HAP-1 (cell line): ENCODE results near the gene GINS2.

ENCODE experiments used
- DNase-seq, 2 experiments: peaks; one replicate each; pipeline ENCODE4 v3.0.0-alpha.2; 2016 to 2020; ENCODE audit warnings: low spot score in 2 of 2
- H3K27me3 ChIP-seq: fragments of 250-450 bp; sonication (Bioruptor Pico); 2 replicates; pipeline ENCODE4 v1.5.1; 2020; ENCODE audit warnings: low read depth, mild to moderate bottlenecking, moderate library complexity
- H3K36me3 ChIP-seq: fragments of 250-450 bp; sonication (Bioruptor Pico); replicated peaks from 2 replicates; pipeline ENCODE4 v1.5.1; 2020; ENCODE audit warnings: mild to moderate bottlenecking
- H3K4me1 ChIP-seq: fragments of 250-450 bp; sonication (Bioruptor Pico); 2 replicates; pipeline ENCODE4 v1.5.1; 2020; ENCODE audit warnings: mild to moderate bottlenecking
- H3K4me3 ChIP-seq: fragments of 250-450 bp; sonication (Bioruptor Pico); 2 replicates; pipeline ENCODE4 v1.5.1; 2020; ENCODE audit warnings: mild to moderate bottlenecking, moderate library complexity
- H3K9me3 ChIP-seq: fragments of 250-450 bp; sonication (Bioruptor Pico); 2 replicates; pipeline ENCODE4 v1.5.1; 2020; ENCODE audit warnings: mild to moderate bottlenecking, moderate library complexity
- in situ Hi-C: fragments of 300-500 bp; cut with MboI; formaldehyde crosslinking; loops from 3 replicates; pipeline ENCODE4 v1.14.3; 2020; ENCODE audit warnings: low sequenced_read_pairs, inconsistent platforms, mixed read lengths

The GINS2 gene

GRCh38 chr16:85709766-85710585 lies 21.2 kb upstream of the GINS2 start:
- in situ Hi-C loops = no loop called here
- Histone ChIP-seq H3K4me3 (no peak overlapping the region), H3K27me3 (no peaks in the 10 kb centered on the region), H3K36me3 (no peaks in the 10 kb centered on the region), H3K9me3 (no peaks in the 10 kb centered on the region), H3K4me1 (no peaks in the 10 kb centered on the region)
- no peak for DNase-seq

GRCh38 chr16:85708338-85708737 lies 19.6 kb upstream of the GINS2 start:
- Histone ChIP-seq H3K4me3 (no peak overlapping the region), H3K9me3 (no peaks in the 10 kb centered on the region), H3K4me1 (no peaks in the 10 kb centered on the region), H3K27me3 (no peaks in the 10 kb centered on the region), H3K36me3 (no peaks in the 10 kb centered on the region)
- in situ Hi-C loops = no loop called here
- DNase-seq = no peak

GRCh38 chr16:85707528-85708095 lies 18.9 kb upstream of the GINS2 start:
- Histone ChIP-seq H3K4me1 (no peaks in the 10 kb centered on the region), H3K36me3 (no peaks in the 10 kb centered on the region), H3K9me3 (no peaks in the 10 kb centered on the region), H3K4me3 (no peak overlapping the region), H3K27me3 (no peaks in the 10 kb centered on the region)
- in situ Hi-C loops = no loop called here
- DNase-seq = no peak

DNA sequence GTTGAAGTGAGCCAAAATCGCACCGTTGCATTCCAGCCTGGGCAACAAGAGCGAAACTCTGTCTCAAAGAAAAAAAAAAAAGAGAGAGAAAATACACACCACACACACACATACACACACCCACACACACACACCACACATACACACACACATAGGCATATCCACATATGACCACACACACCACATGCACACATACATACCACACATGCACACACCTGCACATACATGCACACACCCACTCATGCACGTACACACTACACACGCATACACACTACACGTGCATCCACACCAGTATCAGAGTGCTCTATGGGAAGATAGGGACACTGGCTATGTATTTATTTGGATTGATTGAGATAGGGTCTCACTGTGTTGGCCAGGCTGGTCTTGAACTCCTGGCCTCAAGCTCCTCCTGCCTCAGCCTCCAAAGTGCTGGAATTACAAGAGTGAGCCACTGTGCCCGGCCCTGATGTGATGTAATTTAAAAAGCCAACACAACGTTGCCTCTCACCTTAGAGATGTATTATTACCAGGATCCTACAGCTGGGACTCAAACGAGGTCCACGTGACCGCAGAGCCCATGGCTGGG lies 17.8 kb upstream of the GINS2 start:
- in situ Hi-C loops = no loop called here
- Histone ChIP-seq H3K36me3 (no peaks in the 10 kb centered on the region), H3K27me3 (no peaks in the 10 kb centered on the region)

GRCh38 chr16:85704900-85705846 lies 16.4 kb upstream of the GINS2 start:
- H3K9me3 ChIP-seq = no peaks in the 10 kb centered on the region
- no peak for DNase-seq
- no peaks in the 10 kb centered on the region for H3K27me3 ChIP-seq
- in situ Hi-C loops = no loop called here
- no peaks in the 10 kb centered on the region for H3K36me3 ChIP-seq
- H3K4me3 ChIP-seq = no peak overlapping the region
- H3K4me1 ChIP-seq = no peaks in the 10 kb centered on the region

More for the DNA sequence above, 17.8 kb upstream of the GINS2 start:
- Histone ChIP-seq H3K4me1 (no peaks in the 10 kb centered on the region), H3K4me3 (no peak overlapping the region), H3K9me3 (no peaks in the 10 kb centered on the region)
- no peak for DNase-seq

GRCh38 chr16:85704011-85704410 lies 15.3 kb upstream of the GINS2 start:
- Histone ChIP-seq H3K4me3 (no peak overlapping the region), H3K4me1 (no peaks in the 10 kb centered on the region), H3K9me3 (no peaks in the 10 kb centered on the region), H3K27me3 (no peaks in the 10 kb centered on the region), H3K36me3 (no peaks in the 10 kb centered on the region)
- in situ Hi-C loops = no loop called here
- DNase-seq = no peak

DNA sequence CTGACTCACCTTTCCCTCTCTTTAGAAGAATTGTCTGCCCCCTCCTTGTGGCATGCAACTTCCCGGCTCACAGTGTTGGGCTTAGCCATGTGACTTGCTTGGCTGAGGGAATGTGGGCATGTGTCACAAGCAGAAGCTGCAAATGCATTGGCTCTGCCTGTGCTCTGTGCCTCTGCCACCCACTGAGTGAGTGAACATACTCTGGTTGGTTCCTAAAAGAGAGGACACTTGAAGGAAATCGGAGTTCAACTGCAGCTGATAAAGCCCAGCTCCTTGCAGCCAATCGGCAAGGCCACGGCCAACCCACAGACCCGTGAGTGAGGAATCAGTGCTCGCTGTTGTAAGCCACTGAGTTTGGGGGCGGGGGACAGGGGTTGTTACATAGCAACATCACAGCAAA lies 10.9 kb upstream of the GINS2 start:
- no peaks in the 10 kb centered on the region for H3K36me3 ChIP-seq
- H3K9me3 ChIP-seq = no peaks in the 10 kb centered on the region
- peaks cover 3% of the 10 kb centered on the region; the same call in 1 of the 2 replicates for H3K27me3 ChIP-seq
- H3K4me1 ChIP-seq = no peaks in the 10 kb centered on the region; the same call in 1 of the 2 replicates
- in situ Hi-C loops = no loop called here
- no peak for DNase-seq
- H3K4me3 ChIP-seq = no peak overlapping the region

DNA sequence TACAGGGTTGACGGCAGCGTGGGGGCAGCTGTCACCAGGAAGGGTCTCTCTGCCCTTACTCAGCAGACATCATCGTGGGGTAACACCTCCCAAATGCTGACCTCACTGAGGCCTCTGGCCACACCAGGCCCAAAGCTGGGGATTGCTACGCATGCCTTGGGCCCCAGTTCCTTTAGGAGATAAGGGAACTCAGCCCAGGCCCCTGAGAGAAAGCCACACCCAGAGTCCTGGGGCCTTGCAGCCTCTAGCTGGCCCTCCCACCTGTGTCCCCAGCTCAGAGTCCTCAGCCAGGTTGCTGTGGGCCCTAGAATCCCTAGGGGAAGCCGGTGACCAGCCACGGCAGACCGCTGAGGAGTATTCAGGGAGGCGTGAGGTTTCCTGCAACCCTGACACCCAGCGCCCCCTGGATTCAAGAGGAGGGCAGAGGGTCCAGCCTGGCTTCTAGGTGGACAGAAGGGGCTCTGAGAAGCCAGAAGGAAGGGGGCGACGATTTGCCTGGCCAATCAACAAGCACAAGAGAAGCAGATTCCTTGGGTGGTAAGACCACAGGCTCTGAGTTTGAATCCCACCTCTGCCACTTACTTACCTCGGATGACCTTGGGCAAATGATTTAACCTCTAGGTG lies 10.3 kb upstream of the GINS2 start:
- H3K4me3 ChIP-seq = no peak overlapping the region
- DNase-seq = no peak
- no peaks in the 10 kb centered on the region; the same call in 1 of the 2 replicates for H3K4me1 ChIP-seq
- H3K36me3 ChIP-seq = no peaks in the 10 kb centered on the region
- in situ Hi-C loops = no loop called here
- peaks cover 3% of the 10 kb centered on the region; the same call in 1 of the 2 replicates for H3K27me3 ChIP-seq
- H3K9me3 ChIP-seq = no peaks in the 10 kb centered on the region

DNA sequence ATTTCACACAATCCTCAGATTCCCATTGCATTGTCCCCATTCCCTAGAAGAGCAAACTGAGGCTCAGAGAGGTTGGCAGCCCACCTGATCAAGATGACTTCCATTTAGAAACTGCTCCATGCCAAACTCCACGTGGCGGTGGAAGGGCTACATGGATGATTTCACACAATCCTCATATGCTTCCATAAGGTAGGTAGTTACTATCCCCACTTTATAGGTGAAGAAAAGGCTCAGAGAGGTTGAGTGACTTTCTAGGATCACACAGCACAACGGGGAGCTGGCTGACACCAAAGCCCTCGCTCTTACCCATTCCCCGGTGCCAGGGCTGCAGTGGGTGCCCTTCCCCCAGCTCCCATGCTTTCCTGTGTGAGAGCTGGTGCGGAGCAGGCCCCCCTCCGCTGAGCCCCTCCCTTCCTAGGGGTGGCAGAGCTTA lies 9.7 kb upstream of the GINS2 start:
- no peaks in the 10 kb centered on the region for H3K9me3 ChIP-seq
- in situ Hi-C loops = no loop called here
- H3K27me3 ChIP-seq = peaks cover 3% of the 10 kb centered on the region; the same call in 1 of the 2 replicates
- no peaks in the 10 kb centered on the region; the same call in 1 of the 2 replicates for H3K4me1 ChIP-seq
- H3K4me3 ChIP-seq = no peak overlapping the region
- no peak for DNase-seq
- no peaks in the 10 kb centered on the region for H3K36me3 ChIP-seq

- H3K9me3 ChIP-seq = no peaks in the 10 kb centered on the region
- DNase-seq = no peak
- in situ Hi-C loops = no loop called here
- peaks cover 3% of the 10 kb centered on the region; the same call in 1 of the 2 replicates for H3K27me3 ChIP-seq
- no peak overlapping the region for H3K4me3 ChIP-seq
- no peaks in the 10 kb centered on the region for H3K36me3 ChIP-seq
- no peaks in the 10 kb centered on the region; the same call in 1 of the 2 replicates for H3K4me1 ChIP-seq
Measured at GRCh38 chr16:85697431-85697830, 8.7 kb upstream of the GINS2 start.

DNA sequence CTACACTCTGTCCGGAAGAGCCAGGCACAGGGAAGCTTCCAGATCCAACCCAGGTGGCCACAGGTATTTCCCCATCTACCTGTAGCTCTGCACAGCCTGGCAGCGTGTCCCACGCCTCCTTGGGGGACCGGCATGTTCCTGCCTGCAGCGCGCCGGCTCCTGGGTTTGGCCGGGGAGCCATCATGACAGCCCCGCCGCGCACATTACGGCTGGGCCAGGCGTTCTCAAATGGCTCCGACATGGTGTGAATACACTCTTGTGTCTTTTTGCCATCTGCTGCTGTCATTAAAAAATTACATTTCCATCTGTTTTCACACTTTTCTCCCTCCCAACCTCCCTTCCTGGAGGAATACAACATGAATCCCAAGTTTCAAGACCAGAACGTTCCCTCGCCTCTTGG lies 8.0 kb upstream of the GINS2 start:
- Histone ChIP-seq H3K4me3 (no peak overlapping the region), H3K36me3 (no peaks in the 10 kb centered on the region), H3K27me3 (peaks cover 3% of the 10 kb centered on the region; the same call in 1 of the 2 replicates), H3K9me3 (no peaks in the 10 kb centered on the region), H3K4me1 (no peaks in the 10 kb centered on the region; the same call in 1 of the 2 replicates)
- DNase-seq = no peak
- in situ Hi-C loops = no loop called here

- in situ Hi-C loops = no loop called here
- H3K4me1 ChIP-seq = no peaks in the 10 kb centered on the region; the same call in 1 of the 2 replicates
- H3K4me3 ChIP-seq = no peak overlapping the region
- DNase-seq = no peak
- H3K9me3 ChIP-seq = no peaks in the 10 kb centered on the region
- H3K36me3 ChIP-seq = no peaks in the 10 kb centered on the region
- H3K27me3 ChIP-seq = peaks cover 3% of the 10 kb centered on the region; the same call in 1 of the 2 replicates
Measured at GRCh38 chr16:85695196-85696128, 6.7 kb upstream of the GINS2 start.
